ENCODE data around the gene TSPAN7.

TSPAN7 gene

DNA sequence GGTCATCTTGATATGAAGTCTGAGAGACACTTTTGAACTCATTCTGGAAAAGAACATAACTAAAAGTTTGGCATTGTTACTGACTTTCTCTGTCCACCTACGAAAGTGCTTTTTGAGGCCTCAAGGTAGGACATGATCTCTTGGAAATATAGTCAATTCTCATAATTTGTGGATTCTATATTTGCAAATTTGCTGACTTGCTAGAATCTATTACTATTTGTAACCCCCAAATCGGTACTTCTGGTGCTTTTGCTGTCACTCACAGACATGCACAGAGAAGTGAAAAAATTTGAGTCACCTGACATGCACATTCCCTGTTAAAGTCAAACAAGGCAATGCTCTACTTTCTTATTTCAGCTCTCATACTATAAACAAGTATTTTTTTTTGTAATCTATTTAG lies 35.6 kb downstream of the TSPAN7 start:
- DNase-seq, result no peak

GRCh38 chrX:38599796-38600755 lies 38.7 kb downstream of the TSPAN7 start:
- no peak for DNase-seq

GRCh38 chrX:38601866-38602265 lies 40.5 kb downstream of the TSPAN7 start:
- no peak for DNase-seq

DNA sequence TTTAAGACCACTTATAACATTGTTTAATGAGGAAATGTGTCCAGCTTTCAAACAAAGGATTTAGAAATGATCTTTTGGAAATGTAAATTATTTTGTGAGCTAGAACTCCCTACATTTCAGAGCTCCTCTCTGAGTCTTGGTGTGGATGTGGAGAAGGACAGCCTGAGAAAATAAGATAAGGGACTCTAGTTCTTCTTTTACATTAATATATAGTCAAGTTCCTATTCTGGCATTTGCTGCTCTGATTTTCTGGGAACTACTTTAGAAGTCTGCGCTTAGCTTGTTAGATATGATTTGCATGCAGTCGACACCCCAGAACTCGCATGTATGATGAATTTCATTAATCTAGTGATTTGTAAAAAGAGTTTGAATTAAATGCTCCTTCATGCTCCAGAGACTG lies 45.5 kb downstream of the TSPAN7 start:
- DNase-seq, result no peak

- DNase-seq, result no peak
Observed at GRCh38 chrX:38607976-38608375, 46.6 kb downstream of the TSPAN7 start.

DNA sequence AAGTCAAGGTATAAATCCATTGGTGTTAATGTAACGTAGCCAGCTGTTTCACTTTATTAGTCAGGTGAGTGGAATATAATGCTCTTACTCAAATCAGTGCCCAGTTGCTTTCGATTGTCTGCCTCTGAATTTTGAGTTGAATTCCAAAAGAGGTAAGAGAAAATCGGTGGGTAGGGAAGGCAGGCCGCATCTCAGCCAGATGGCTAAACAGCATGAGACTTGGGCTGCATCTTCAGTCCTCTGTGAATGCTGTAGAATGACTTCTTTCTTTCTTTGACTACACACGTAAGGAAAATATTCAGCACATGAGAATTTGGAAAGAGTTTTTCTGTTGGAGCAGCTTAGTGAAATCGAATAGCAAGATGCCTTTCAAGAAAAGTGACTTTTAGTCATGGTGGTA lies 49.5 kb downstream of the TSPAN7 start:
- no peak for DNase-seq

- no peak for DNase-seq
Observed at GRCh38 chrX:38612281-38612680, 50.9 kb downstream of the TSPAN7 start.

GRCh38 chrX:38614485-38614884 lies 53.1 kb downstream of the TSPAN7 start:
- no peak for DNase-seq

GRCh38 chrX:38616904-38617303 lies 55.6 kb downstream of the TSPAN7 start:
- no peak for DNase-seq

DNA sequence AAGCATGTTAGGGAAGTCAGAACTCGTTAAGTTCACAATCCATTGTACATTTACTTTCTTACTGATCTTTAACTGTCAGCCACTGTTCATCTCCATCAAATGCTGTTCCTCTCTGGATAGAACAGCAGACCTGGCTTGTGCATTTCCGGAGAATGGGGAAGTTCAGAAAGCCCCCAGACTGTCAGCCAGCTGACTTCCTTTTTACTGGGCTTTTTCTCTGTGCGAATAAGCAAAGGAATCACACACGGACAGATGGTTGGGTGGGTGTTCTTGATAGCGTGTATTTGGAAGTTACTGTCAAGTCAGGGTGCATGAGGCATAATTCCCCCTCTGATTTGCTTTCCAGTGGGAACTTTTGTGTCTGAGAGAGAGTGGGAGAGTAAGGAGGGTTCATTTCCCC lies 56.8 kb downstream of the TSPAN7 start:
- no peak for DNase-seq

DNA sequence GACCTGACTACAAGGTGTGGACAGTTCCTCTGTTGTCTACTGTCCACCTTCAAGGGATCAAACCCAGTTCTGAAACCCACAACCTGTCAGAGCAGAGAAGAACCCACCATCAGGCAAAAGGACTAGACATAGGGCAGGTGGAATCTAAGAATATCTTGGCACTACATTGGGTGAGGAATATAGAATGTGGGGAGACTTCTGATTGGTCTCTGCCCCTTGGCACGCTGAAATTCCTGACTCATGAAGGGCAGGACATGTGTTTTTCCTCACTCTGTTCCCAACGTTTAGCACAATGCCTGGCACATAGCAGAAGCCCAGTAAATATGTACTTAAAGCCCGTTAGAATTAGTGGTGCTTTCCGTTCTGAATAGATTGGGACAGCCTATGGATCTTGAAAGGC lies 59.3 kb downstream of the TSPAN7 start:
- no peak for DNase-seq

GRCh38 chrX:38626296-38626695 lies 65.0 kb downstream of the TSPAN7 start:
- no peak for DNase-seq

GRCh38 chrX:38627683-38628082 lies 66.3 kb downstream of the TSPAN7 start:
- DNase-seq, result peak; percentile 2

- DNase-seq, result no peak
Observed at GRCh38 chrX:38628587-38628986, 67.2 kb downstream of the TSPAN7 start.

DNA sequence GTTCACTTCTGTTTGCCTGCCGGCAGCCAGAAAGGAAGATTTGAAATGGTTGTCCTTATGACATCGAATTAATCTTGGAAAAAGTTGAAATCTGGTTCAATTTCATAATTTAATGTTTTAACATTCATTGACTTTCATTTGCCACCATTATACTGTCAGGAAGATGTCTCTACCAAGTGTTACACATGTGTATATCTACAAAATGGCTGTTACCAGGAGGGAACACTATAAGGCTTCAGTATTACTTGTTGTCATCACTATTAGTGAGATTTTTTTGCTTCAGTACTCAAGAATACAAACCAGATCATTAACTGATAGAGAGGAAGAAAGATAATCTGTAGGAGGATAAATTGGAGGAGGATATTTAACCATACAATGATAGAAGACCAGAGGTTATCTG lies 71.2 kb downstream of the TSPAN7 start:
- DNase-seq, result no peak

GRCh38 chrX:38634665-38635064 lies 73.3 kb downstream of the TSPAN7 start:
- DNase-seq, result no peak

- DNase-seq, result no peak
Observed at GRCh38 chrX:38636949-38637819, 75.8 kb downstream of the TSPAN7 start.

GRCh38 chrX:38638952-38639529 lies 77.7 kb downstream of the TSPAN7 start:
- no peak for DNase-seq

DNA sequence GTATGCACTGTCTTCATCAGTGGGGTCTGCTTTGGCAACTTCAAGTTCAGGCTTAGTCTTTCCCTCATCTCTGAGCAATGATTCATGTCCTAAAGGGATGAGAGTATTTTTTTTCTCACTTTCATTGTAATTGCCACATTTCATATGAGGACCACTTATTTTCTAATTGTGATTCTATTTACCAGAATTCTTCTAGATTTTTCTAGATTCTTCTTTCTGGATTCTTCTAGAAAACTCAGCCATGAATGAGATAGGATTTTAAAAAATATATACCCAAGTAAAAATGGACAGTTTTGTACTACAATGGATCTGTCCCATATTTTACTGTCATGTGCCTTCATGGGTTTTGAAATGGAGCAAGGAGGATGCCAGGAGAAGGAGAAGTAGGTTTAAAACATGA lies 78.4 kb downstream of the TSPAN7 start:
- DNase-seq, result no peak

GRCh38 chrX:38641197-38641596 lies 79.9 kb downstream of the TSPAN7 start:
- no peak for DNase-seq

- no peak for DNase-seq
Observed at GRCh38 chrX:38643903-38644302, 82.6 kb downstream of the TSPAN7 start.

- no peak for DNase-seq
Observed at GRCh38 chrX:38646129-38646528, 84.8 kb downstream of the TSPAN7 start.

DNA sequence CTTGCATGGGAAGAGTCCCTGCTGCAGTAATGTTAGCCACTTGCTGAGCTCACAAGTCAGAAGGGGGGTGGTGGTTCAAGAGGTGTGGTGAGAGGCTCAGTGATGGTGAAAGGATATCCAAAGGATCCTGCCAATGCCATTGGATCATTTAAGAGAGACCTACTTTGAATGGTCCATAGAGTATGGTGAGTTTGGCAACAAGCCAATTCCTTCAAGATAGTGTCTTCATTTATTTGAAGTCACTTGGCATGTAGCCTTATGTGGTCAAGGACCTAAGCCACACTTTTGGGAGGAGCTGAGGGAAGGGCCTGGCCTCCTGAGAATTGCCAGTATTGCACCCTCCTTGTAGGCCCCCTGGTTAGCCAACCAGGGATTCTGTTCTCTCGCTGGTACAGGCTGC lies 87.9 kb downstream of the TSPAN7 start:
- DNase-seq, result no peak
